Measurements from ENCODE around the gene F2RL2. TPM values are rescaled to one million over a fixed set of nuclear protein-coding genes. Genes with fewer than 3 reads are reported as not detected.

F2RL2 gene
- total and polyA plus RNA-seq, 10 of the 15 experiments (the other 5 are each of a cell fraction or from before 2014, with no cell fraction given) = 0.03 to 0.24 (median 0.08) TPM; not detected in 5

DNA sequence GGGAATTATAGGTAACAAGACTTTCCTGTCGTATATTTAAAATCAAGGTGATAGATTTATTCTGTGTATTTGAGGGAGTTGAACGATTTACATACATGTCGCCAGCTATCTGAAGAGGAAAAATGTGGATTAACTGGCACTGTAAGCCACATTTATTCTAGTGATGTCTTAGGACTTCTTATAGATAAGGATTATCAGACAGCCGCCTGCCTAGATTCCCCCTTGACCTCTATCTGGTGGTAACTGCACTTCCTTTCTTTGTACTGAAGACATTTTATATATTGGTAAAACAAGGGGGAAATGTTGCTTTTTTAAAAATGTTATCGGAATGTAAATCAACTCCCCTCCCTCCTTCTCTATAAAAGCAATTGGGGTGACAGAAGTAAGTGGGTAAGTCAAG, 39.3 kb upstream of the F2RL2 start (continued):
- no peak for TF ChIP-seq MXI1 (IDR thresholded peaks at IDR 0.05; ENCODE audit: low read depth, low read length)

- BruUV-seq (replicated peaks) = no TSS peak
- H2AFZ ChIP-seq (ENCODE audit: control insufficient read depth, low read depth, low read length) = no peak overlapping the region
- POLR2A ChIA-PET = no interaction called here
- no peak overlapping the region for H3K9ac ChIP-seq (ENCODE audit: control insufficient read depth, insufficient read depth, low read length)
- RAD21 ChIA-PET (ENCODE audit: unreplicated experiment) = no interaction called here
- no peak for DNase-seq (ENCODE audit: low read depth, low spot score)
- in situ Hi-C loops (cut with MboI) (no loop called here), intact Hi-C loops (cut with micrococcal nuclease; ENCODE audit: unreplicated experiment) (loop anchor here (10.0 kb wide), 1 partner anchor 1296 kb away; no protein-coding TSS in a partner anchor)
- no peak overlapping the region for H3K4me3 ChIP-seq
- SMC1A ChIA-PET (ENCODE audit: uncharacterized antibody, unreplicated experiment) = interaction anchor here (1.1 kb wide), 1 partner anchor 59 kb away, joined by 3 read pairs; no protein-coding TSS in a partner anchor
- WGBS (ENCODE audit: insufficient coverage, insufficient replicate concordance, low lambda C conversion rate, missing lambda C conversion rate) = 98% methylated on average over 2 of the region's 2 CpGs
- CTCF ChIA-PET = interaction anchor here (1.2 kb wide), 1 partner anchor 114 kb away, joined by 7 read pairs; no protein-coding TSS in a partner anchor
- ATAC-seq = no peak
- H3K9me3 ChIP-seq (replicated peaks; ENCODE audit: control insufficient read depth, insufficient read depth, low read length) = no peaks in the 10 kb centered on the region
- peak; percentile 31 for FAIRE-seq
- no peaks in the 10 kb centered on the region for H3K79me2 ChIP-seq (ENCODE audit: control insufficient read depth, insufficient read depth, low read length)
- H3K36me3 ChIP-seq (ENCODE audit: control insufficient read depth in 2 of 2, insufficient read depth in 2 of 2, low read length in 1 of 2) = peaks cover 0 to 3% of the 10 kb centered on the region in 2 experiments; a peak in 1 of 4 replicates
- H3K4me1 ChIP-seq (ENCODE audit: control insufficient read depth, insufficient read depth, low read length) = no peaks in the 10 kb centered on the region
- no peaks in the 10 kb centered on the region for H3K27me3 ChIP-seq (replicated peaks in 1 of 2; ENCODE audit: control insufficient read depth in 2 of 2, insufficient read depth in 2 of 2, low read length in 1 of 2)
- H3K27ac ChIP-seq (ENCODE audit: control insufficient read depth, insufficient read depth) = no peak overlapping the region
- no peak for TF ChIP-seq EZH2 (IDR thresholded peaks at IDR 0.05; ENCODE audit: borderline replicate concordance, control insufficient read depth, low read depth, low read length)
- TF ChIP-seq POLR2A (IDR thresholded peaks at IDR 0.05; ENCODE audit: low read depth, low read length) = no peak
- TF ChIP-seq REST (IDR thresholded peaks at IDR 0.05; ENCODE audit: low read depth, low read length) = no peak
- no peak for TF ChIP-seq POU2F2 (IDR thresholded peaks at IDR 0.05; ENCODE audit: borderline replicate concordance, low read depth, low read length)
- no peak for TF ChIP-seq CEBPZ (IDR thresholded peaks at IDR 0.05; ENCODE audit: low read depth, low read length)
- TF ChIP-seq SMAD5 (IDR thresholded peaks at IDR 0.05; ENCODE audit: low read depth) = no peak
- no peak for TF ChIP-seq HCFC1 (IDR thresholded peaks at IDR 0.05; ENCODE audit: low read length)
- TF ChIP-seq JUNB (IDR thresholded peaks at IDR 0.05) = no peak
- TF ChIP-seq RB1 (IDR thresholded peaks at IDR 0.05; ENCODE audit: borderline replicate concordance) = no peak
- TF ChIP-seq FOS (IDR thresholded peaks at IDR 0.05; ENCODE audit: borderline replicate concordance, extremely low read depth, insufficient read length) = no peak
- TF ChIP-seq IRF3 (IDR thresholded peaks at IDR 0.05) = no peak
- no peak for TF ChIP-seq EP300 (IDR thresholded peaks at IDR 0.05; ENCODE audit: borderline replicate concordance in 1 of 2, control insufficient read depth in 1 of 2, low read depth in 2 of 2, low read length in 2 of 2)
- no peaks in the 10 kb centered on the region for H4K20me1 ChIP-seq (ENCODE audit: control insufficient read depth, insufficient read depth)
- H3K4me2 ChIP-seq (ENCODE audit: control insufficient read depth, insufficient read depth) = no peak overlapping the region
Measured at GRCh38 chr5:76660360-76660759, 37.2 kb upstream of the F2RL2 start.
